Common myeloid progenitor, CD34-positive (primary cell): ENCODE data around the gene DENND1B.

ENCODE experiments used
- CTCF ChIA-PET: fragments of 350-600 bp; sonication (Branson Sonifier 250); formaldehyde crosslinking; loops from one replicate; lab custom pipeline; 2021; ENCODE audit warnings: antibody characterized with exemption; lab: Charles Lee
- POLR2A ChIA-PET: fragments of 350-600 bp; sonication (Branson Sonifier 250); formaldehyde crosslinking; loops from one replicate; lab custom pipeline; 2021; ENCODE audit warnings: antibody characterized with exemption; lab: Charles Lee
- DNase-seq, 3 donors: peaks; one replicate each; pipeline versions ENCODE4 v3.0.0 to v3.0.0-alpha.2; 2013
- H3K27ac ChIP-seq, 2 experiments: 1 replicate in 1 of 2; 2 replicates in 1 of 2; pipeline ENCODE4 v1.7.0; 2013; ENCODE audit warnings: inconsistent platforms in 2 of 2, low read length in 2 of 2, mild to moderate bottlenecking in 2 of 2, low read depth in 1 of 2, moderate library complexity in 1 of 2; ENCODE audit not compliant: severe bottlenecking in 2 of 2, insufficient read depth in 1 of 2, poor library complexity in 1 of 2
- H3K27me3 ChIP-seq, 5 experiments: replicated peaks in 2 of 5; 1 replicate in 3 of 5; 2 replicates in 2 of 5; pipeline versions ENCODE4 v1.6.1 to v1.7.0; 2013; ENCODE audit warnings: low read length in 4 of 5, mild to moderate bottlenecking in 2 of 5, moderate library complexity in 2 of 5, inconsistent platforms in 1 of 5; ENCODE audit not compliant: insufficient read depth in 5 of 5, control insufficient read depth in 4 of 5
- H3K36me3 ChIP-seq, 4 experiments: 1 replicate in 2 of 4; 2 replicates in 2 of 4; pipeline versions ENCODE4 v1.6.1 to v1.7.0; 2013; ENCODE audit warnings: low read length in 3 of 4, control low read depth in 1 of 4, mild to moderate bottlenecking in 1 of 4; ENCODE audit not compliant: control insufficient read depth in 4 of 4, insufficient read depth in 4 of 4
- H3K4me1 ChIP-seq, 4 experiments: 1 replicate in 3 of 4; 2 replicates in 1 of 4; pipeline versions ENCODE4 v1.6.1 to v1.7.1; 2013; ENCODE audit warnings: low read length in 3 of 4, mild to moderate bottlenecking in 3 of 4, control low read depth in 1 of 4, inconsistent platforms in 1 of 4, moderate library complexity in 1 of 4; ENCODE audit not compliant: control insufficient read depth in 4 of 4, insufficient read depth in 4 of 4; ENCODE audit errors: control extremely low read depth in 1 of 4
- H3K4me3 ChIP-seq, 7 experiments: 1 replicate in 4 of 7; 2 replicates in 3 of 7; pipeline versions ENCODE4 v1.5.1 to v1.7.0; 2013; ENCODE audit warnings: mild to moderate bottlenecking in 7 of 7, low read length in 6 of 7, moderate library complexity in 6 of 7, inconsistent platforms in 2 of 7, low read depth in 2 of 7, control low read depth in 1 of 7; ENCODE audit not compliant: insufficient read depth in 4 of 7, control insufficient read depth in 1 of 7; ENCODE audit errors: extremely low read depth in 1 of 7
- H3K9me3 ChIP-seq, 5 experiments: 1 replicate in 4 of 5; 2 replicates in 1 of 5; pipeline versions ENCODE4 v1.6.1 to v1.7.1; 2013; ENCODE audit warnings: low read length in 4 of 5, mild to moderate bottlenecking in 2 of 5, inconsistent platforms in 1 of 5, low read depth in 1 of 5, moderate library complexity in 1 of 5; ENCODE audit not compliant: control insufficient read depth in 4 of 5, insufficient read depth in 2 of 5; ENCODE audit errors: control extremely low read depth in 1 of 5
- WGBS: methylation state at CpG from one replicate; pipeline ENCODE4 v1.1.5; 2013; ENCODE audit not compliant: insufficient coverage; 5-methylcytosine and 5-hydroxymethylcytosine counted together

Gene DENND1B

DNA sequence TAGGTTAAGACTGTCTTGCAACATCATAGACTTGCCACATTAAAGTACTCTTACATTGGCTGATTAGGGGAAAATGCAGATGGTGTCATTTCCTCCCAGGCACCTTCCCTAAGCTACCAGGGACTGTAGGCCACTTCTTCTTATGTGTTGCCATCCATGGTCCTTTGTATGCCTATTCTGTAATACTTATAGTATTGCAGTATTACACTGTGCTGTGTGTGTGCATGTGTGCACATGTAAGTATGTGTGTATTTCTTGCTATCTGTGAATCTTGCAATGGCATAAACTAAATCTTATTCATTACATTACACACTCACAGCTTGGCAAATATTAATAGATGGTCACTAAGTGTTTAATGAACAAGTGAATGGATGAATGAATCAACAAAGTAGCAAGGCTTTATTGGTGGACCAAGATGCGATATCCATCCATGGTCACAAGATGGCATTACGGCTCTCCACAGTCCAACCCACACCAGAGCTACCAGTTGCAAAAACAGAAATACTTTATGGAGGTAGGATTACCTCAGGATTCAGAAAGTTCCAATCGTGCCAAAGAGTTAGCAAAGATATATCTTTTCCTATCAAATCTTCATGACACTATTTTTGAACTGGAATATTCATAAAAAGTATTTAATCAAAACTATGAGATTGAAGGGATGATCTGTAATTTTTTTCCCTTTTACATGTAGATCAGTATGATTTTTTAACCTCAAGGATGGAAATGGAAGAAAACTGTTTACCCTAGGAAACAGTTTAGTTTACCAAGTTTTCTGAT, 160.2 kb downstream of the DENND1B start:
- H3K27me3 ChIP-seq, result no peaks in the 10 kb centered on the region
- no peaks in the 10 kb centered on the region for H3K4me1 ChIP-seq
- H3K4me3 ChIP-seq, result no peak overlapping the region
- ChIA-PET CTCF (interaction anchor here (0.7 to 7.7 kb wide), 17 partner anchors 13 to 849 kb away, joined by 3 to 84 read pairs (median 4); partner anchors contain the start of gene C1orf53), POLR2A (no interaction called here)
- 80% methylated on average over 1 of the region's 3 CpGs for WGBS
- H3K27ac ChIP-seq, result no peak overlapping the region
- DNase-seq, result peak; percentile 42 to 54 (median 52)
- peaks cover 2 to 13% (median 8%) of the 10 kb centered on the region in 4 experiments for H3K36me3 ChIP-seq
- no peaks in the 10 kb centered on the region for H3K9me3 ChIP-seq

DNA sequence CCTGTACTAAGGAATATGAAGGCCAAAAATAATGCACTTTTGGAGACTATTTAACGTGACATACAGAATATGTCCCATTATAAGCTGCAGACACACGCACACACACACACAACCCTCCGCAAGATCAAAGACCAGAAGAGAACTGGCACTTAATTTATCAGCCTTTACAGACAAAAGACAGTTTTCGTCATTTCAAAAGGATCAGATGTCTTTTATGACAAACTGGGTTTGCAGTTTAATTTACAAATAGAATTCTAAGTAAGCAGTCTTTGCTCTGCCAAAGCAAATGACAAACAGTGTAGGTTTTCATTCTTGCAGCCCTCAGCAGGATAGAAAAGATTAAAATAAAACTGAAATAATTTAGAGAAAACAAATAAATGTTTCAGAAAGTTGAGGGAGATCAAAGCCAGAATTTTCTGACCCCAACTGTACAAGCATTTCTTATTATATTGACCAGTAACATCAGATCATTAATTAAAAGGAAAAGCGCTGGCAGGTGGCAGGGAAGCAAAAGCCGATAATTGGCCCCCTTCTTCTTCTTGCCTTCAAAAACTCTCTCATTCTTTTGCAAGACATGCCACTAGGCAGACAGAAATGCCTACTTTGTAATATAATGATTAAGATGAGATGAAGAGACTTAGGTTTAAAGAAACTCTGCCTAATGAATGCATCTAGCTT, 169.0 kb downstream of the DENND1B start:
- H3K27ac ChIP-seq, result no peak overlapping the region
- WGBS, result 100% methylated on average over 4 of the region's 6 CpGs
- POLR2A ChIA-PET, result interaction anchor here (0.7 kb wide), 1 partner anchor 759 kb away, joined by 3 read pairs; no protein-coding TSS in a partner anchor
- CTCF ChIA-PET, result no interaction called here
- no peaks in the 10 kb centered on the region for H3K9me3 ChIP-seq
- no peaks in the 10 kb centered on the region for H3K36me3 ChIP-seq
- DNase-seq, result no peak
- H3K4me1 ChIP-seq, result no peaks in the 10 kb centered on the region
- no peak overlapping the region for H3K4me3 ChIP-seq
- no peaks in the 10 kb centered on the region for H3K27me3 ChIP-seq

DNA sequence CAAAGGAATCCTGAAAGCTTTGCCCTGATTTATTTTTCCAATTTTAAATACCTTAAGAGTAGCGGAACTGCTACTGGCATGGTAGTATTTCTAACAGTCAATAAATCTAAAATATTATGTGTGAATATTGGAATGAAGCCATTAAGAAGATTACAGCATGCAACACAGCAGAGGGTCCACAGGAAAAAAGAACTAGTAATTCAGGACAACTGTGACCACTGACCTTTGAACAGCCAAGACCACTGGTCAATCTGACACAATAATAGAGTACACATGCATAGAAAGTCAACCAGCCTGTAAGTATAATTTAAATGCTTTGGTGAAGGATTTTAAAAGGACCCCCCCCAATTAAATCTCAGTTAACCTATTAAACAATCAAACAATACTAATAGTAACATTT, 171.0 kb downstream of the DENND1B start:
- Histone ChIP-seq H3K27ac (no peak overlapping the region), H3K4me1 (no peaks in the 10 kb centered on the region), H3K4me3 (no peak overlapping the region), H3K36me3 (peaks cover 0 to 3% (median 0%) of the 10 kb centered on the region in 4 experiments), H3K9me3 (no peaks in the 10 kb centered on the region), H3K27me3 (no peaks in the 10 kb centered on the region)
- DNase-seq, result no peak
- no CpG with 5 or more reads among the region's 1 CpG for WGBS
- ChIA-PET POLR2A (no interaction called here), CTCF (interaction anchor here (1.1 kb wide), 1 partner anchor 320 kb away, joined by 3 read pairs; no protein-coding TSS in a partner anchor)

DNA sequence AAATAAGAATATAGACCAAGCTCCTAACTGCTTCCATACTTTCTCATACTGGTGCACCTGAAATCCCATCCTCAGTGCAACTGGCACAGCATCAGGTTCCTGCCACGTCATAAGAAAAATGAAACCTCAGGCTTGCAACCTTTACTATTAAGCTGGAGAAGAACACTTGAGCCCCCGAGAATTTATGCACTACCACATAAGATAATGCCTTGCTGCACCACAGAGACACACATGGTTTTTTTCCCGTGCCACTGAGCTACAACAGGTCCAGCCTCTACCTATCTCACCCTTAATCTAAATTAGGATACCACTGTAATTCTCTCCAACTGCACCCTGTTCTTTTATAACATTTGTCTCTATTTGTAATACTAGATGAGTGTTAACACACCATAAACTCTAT, 174.5 kb downstream of the DENND1B start:
- 96% methylated on average over 3 of the region's 3 CpGs for WGBS
- POLR2A ChIA-PET, result no interaction called here
- CTCF ChIA-PET, result no interaction called here

DNA sequence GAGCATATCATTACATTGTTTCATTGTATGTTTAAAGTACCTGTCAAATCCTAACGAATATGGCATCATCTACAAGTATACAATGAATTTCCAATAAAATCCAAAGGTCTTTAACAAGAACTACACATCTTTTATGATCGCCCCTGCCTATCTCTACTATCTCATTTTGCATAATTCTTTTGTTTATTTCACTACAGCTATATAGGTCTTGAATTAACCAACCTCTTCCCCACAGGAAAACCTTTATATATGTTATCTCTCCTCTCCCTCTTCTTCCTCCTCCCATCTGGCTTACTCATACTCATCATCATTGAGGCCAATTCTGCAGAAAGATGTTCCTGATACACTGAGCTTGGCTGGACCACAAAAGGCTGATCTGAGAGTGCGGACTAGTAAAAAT, 175.5 kb downstream of the DENND1B start:
- no peak overlapping the region for H3K4me3 ChIP-seq
- H3K36me3 ChIP-seq, result peaks cover 0 to 4% (median 2%) of the 10 kb centered on the region in 4 experiments
- CTCF ChIA-PET, result interaction anchor here (0.9 kb wide), 1 partner anchor 14 kb away, joined by 3 read pairs; no protein-coding TSS in a partner anchor
- no peak overlapping the region for H3K27ac ChIP-seq
- DNase-seq, result no peak
- POLR2A ChIA-PET, result no interaction called here
- WGBS, result 97% methylated on average over 3 of the region's 3 CpGs
- no peaks in the 10 kb centered on the region for H3K27me3 ChIP-seq
- H3K9me3 ChIP-seq, result no peaks in the 10 kb centered on the region
- H3K4me1 ChIP-seq, result no peaks in the 10 kb centered on the region

More for the DNA sequence above, 174.5 kb downstream of the DENND1B start:
- Histone ChIP-seq H3K36me3 (peaks cover 0 to 3% (median 0%) of the 10 kb centered on the region in 4 experiments), H3K4me1 (no peaks in the 10 kb centered on the region), H3K9me3 (no peaks in the 10 kb centered on the region), H3K4me3 (no peak overlapping the region), H3K27ac (no peak overlapping the region), H3K27me3 (no peaks in the 10 kb centered on the region)
- no peak for DNase-seq

DNA sequence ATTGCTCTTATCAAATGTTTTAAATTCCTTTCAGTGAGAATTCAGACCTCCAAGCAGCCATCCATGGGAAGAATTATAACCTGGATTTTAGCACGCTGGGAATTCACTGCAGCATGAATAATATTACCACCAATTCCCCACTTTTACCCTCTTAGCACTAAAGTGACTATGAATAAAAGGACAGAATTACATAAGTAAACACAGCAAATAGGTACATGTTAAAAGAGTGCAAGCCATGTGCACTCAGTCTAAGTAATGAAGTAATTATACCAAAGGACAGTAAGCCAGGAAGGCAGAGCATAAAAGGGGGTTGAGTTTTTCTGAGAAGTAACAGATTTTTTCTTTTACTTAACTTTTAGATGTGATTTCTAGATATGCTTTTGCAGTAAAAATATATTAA, 176.3 kb downstream of the DENND1B start:
- H3K36me3 ChIP-seq, result peaks cover 0 to 4% (median 2%) of the 10 kb centered on the region in 4 experiments
- ChIA-PET CTCF (no interaction called here), POLR2A (no interaction called here)
- H3K4me3 ChIP-seq, result no peak overlapping the region
- H3K27ac ChIP-seq, result no peak overlapping the region
- no peaks in the 10 kb centered on the region for H3K9me3 ChIP-seq
- whole genome bisulfite sequencing, result no CpG with 5 or more reads among the region's 1 CpG
- H3K27me3 ChIP-seq, result no peaks in the 10 kb centered on the region
- no peak for DNase-seq
- H3K4me1 ChIP-seq, result no peaks in the 10 kb centered on the region
